ENCODE results near the gene DNAH10.
"Not testable (repeated sequence)": the region's sequence is repeated elsewhere in the genome, so short reads cannot be mapped to it uniquely, and the experiment has no call there.

The DNAH10 gene

DNA sequence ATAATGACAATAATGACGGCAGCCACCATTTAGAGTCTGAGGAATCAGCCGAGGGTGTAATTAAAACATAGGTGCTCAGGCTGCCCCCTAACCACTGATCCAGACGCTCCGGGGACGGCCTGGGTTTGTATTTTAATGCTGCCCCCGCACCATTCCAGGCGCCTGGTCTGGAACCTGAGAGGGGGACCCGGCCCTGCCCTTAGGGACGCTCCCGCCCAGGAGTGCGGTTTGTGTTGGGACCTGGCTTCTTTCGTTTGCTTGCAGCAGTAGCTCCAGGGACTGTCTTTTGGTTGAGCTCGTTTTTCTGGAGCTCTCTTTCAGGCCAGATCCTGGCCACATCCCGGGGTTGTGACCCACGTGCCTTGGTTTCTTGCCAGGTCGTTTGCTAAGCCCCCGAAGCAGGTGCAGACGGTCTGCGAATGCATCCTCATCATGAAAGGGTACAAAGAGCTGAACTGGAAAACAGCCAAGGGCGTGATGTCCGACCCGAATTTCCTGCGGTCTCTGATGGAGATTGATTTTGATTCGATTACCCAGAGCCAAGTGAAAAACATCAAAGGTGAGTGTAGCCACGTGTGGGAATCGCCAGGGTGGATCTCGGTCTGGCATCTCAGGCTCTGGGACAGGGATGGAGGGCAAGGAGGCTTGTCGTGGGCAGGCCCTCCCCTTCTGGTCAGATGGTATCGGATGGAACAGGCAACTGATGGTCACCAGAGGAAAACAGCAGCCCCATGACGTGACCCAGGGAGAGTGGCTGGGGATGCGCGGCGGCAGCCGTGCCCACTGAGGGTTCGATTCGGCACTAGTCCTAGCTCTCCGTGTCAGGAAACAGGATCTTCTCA is 147.0 kb downstream of the DNAH10 start:
- no peak for DNase-seq (ENCODE audit: low read depth in 2 of 2)

DNA sequence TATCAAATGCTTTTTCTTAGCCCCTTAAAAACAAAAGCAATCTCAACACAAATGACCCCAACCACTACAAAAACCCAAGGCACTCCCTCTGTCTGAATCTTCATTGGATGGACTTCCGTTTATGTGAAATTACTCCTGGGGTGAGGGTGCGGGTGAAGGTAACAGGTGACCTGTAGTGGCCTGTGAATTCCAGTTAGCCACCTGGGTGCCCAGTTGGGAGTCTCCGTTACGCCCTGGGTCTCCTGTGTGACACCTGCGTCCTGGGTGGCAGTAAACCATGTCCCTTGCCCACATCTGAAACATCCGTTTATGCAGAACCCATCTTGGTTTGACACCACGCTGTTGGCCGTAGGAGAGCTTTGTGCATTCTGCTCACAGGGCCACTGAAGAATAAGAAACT is 148.0 kb downstream of the DNAH10 start:
- DNase-seq (ENCODE audit: low read depth in 2 of 2): no peak

DNA sequence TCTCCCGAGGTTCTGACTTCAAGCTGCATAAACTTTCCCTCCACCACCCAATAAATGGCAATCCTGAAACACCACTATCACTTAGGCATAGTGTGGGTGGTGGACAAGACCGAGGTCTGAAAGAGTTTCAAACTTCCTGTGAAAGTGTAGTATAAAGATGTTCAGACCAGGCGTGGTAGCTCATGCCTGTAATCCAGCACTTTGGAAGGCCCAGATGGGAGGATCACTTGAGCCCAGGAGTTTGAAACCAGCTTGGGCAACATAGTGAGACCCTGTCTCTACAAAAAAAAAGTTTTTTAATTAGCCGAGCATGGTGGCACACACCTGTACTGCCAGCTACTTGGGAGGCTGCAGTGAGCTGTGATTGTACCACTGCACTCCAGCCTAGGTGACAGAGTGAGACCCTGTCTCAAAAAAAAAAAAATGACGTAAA is 148.7 kb downstream of the DNAH10 start:
- no peak for DNase-seq (ENCODE audit: low read depth in 2 of 2)

- DNase-seq (ENCODE audit: low read depth in 2 of 2): not testable (repeated sequence)
Measured at GRCh38 chr12:123911672-123912409, 149.7 kb downstream of the DNAH10 start.

- DNase-seq (ENCODE audit: low read depth in 2 of 2): no peak
Measured at GRCh38 chr12:123912415-123913380, 150.6 kb downstream of the DNAH10 start.

- DNase-seq (ENCODE audit: low read depth in 2 of 2): no peak
Measured at GRCh38 chr12:123914726-123915333, 152.7 kb downstream of the DNAH10 start.

DNA sequence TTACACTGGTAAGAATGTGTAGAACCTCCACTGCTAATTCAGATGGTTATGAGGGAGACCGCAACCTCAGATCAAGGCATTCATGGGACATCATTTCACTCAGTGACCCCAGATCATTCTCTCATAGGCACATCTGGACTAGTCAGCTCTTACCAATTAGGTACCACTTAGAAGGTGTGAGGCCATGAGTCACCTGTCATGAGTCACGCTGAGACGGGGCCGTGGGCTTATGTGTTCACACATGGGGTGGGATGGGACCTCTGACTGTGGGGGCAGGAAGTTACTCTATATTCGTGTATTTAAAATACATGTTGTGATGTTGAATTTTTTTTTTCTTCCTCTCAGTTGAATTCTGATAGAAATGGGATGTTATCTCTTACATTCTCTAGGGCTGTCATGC is 154.6 kb downstream of the DNAH10 start:
- no peak for DNase-seq (ENCODE audit: low read depth in 2 of 2)

GRCh38 chr12:123917337-123917850 is 155.3 kb downstream of the DNAH10 start:
- no peak for DNase-seq (ENCODE audit: low read depth in 2 of 2)

DNA sequence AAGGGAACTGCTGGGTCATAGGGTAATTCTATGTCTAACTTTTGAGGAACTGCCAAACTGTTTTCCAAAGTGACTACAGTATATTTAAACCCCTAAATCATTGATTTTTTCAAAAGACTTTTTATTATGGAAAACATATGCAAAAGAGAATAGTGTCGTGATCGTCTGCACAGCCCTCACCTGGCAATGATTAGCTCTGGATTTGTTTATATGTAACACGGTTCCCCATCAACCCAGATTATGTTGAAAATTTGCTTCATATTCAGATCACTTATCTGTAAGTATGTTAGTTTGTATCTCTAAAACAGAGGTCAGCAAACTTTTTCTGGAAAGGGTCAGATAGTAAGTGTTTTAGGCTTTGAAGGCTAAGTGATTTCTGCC is 157.9 kb downstream of the DNAH10 start:
- peak; percentile 49 to 52 for DNase-seq (ENCODE audit: low read depth in 2 of 2)

DNA sequence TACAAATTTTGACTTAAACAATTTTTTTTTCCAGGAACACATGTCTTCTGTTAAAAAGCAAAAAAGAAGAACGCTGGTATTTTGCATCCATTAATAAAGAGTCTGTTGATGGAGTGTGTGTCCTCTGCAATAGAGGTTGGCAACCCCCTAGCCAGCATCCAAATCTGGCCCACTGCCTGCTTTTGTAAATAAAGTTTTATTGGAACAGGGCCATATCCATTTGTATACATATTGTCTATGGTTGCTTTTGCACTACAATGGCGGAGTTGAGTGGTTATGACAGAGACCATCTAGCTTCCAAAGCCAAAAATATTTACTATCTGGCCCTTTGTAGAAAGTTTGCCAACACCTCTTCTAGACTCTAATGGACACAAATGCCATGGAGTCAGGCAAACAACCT is 160.9 kb downstream of the DNAH10 start:
- DNase-seq (ENCODE audit: low read depth in 2 of 2): no peak

- no peak for DNase-seq (ENCODE audit: low read depth in 2 of 2)
Measured at GRCh38 chr12:123923927-123924326, 161.8 kb downstream of the DNAH10 start.

DNA sequence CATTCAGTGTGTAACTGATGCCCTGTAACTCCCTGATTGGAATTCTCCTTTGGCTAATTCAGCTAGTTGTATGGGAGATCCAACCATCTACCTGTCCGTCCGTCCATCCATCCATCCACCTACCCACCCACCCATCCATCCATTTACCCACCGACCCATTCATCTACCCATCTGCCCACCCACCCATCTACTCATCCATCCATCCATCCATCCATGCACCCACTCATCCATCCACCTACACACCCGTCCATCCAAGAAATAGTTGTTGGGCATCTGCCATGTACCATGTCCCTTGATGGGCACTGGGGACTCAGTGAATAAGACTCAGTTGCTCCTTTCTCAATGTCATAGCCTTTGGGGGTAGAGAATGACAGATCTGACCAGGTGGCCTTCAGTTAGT is 162.4 kb downstream of the DNAH10 start:
- DNase-seq (ENCODE audit: low read depth in 2 of 2): no peak

DNA sequence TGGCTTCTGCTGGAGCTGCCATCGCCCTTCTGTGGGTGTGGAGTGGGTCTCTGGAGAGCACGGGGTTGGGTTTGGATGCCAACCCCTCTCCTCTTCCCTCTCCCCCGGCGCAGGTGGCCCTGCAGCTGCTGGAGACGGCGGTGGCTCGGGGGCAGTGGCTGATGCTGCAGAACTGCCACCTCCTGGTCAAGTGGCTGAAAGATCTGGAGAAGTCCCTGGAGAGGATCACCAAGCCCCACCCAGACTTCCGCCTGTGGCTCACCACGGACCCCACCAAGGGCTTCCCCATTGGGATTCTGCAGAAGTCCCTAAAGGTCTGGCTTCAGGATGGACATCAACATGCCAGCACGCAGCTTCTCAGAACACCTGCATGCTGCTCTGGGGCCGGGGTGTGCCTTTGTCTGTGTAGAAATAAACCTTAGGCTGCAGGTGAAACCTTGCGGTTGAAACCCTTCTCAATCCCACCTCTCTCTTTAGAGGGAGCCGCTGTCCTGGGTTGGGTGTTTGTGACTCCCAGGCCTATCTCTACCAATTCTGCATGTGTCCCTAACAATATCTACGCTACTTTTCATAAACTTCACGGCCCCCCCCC is 166.3 kb downstream of the DNAH10 start:
- no peak for DNase-seq (ENCODE audit: low read depth in 2 of 2)

GRCh38 chr12:123928897-123929296 is 166.8 kb downstream of the DNAH10 start:
- no peak for DNase-seq (ENCODE audit: low read depth in 2 of 2)

DNA sequence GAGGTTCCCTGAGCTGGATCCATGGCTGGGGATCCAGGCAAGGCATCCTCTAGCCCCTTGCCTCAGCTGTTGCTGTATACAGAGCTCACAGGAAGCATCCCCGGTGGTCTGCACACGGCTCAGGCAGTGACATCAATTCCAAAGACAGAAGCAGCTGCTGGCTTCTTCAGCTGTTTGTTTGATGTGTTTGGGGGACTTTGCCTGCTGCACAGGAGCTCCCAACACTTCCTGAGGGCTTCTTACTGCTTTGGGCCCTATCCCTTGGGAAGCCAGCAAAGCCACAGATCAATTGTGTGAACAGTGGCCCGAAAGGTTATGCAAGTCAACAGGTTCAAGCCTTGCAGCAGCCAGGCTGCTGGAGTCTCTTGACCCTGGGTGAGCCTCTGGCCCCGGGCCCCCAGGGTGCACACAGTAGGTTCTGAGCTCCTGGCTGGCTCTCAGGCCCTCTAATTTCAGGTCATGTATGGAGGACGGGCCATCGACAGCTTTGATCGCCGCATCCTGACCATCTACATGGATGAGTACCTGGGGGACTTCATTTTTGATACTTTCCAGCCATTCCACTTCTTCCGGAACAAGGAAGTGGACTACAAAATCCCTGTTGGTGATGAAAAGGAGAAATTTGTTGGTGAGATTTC is 168.0 kb downstream of the DNAH10 start:
- no peak for DNase-seq (ENCODE audit: low read depth in 2 of 2)

DNA sequence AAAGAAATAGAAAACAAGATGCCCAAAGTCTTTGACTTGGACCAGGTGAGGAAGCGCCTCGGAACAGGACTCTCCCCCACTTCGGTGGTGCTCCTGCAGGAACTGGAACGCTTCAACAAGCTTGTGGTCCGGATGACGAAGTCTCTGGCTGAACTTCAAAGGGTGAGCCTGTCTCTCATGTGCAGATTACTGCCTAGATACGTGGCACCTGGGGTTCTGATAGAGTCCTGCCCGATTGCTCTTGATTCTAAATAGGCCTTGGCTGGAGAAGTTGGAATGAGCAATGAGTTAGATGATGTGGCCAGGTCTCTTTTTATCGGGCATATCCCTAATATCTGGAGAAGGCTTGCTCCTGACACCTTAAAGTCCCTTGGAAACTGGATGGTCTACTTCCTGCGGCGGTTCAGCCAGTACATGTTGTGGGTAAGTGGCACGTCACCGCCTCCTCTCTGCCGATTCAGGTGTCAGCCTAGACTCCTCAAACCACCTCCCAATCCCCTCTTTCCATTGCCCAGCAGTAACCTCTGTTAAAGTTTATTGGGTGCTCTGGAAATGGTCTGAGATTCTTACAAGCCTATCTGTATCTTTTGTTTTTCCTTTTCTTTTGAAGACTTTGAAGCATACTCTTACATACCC is 169.7 kb downstream of the DNAH10 start:
- DNase-seq (ENCODE audit: low read depth in 2 of 2): no peak

GRCh38 chr12:123933214-123933613 is 171.1 kb downstream of the DNAH10 start:
- no peak for DNase-seq (ENCODE audit: low read depth in 2 of 2)

DNA sequence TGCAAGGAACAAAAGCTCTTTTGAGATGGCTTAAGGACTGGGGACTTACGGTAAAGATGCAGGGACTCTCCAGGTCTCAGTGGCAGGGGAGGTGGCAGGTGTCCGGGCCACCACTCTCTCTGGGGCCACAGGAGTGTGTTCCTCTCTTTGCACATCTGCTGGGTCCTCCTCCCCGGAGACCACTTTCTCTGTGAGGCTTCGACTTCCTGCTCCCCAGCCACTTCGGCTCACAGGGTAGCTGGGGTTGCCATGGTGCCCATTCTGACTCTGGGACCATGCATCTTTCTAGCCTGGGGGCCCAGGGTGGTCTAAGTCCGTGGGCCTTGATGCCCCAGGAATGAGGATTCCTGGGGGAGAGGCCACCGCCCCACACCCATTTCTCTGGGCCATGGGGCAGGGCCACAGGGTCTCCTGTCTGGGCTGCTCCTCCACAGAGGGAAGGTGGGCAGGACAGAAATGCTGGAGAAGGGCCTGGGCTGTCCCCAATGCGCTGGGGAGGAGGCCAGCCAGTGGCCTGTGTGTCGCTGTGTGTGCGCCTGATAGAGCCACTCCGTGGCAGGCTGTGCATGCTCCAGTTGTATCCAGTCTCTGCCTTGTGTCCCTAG is 172.0 kb downstream of the DNAH10 start:
- no peak for DNase-seq (ENCODE audit: low read depth in 2 of 2)

GRCh38 chr12:123934829-123935228 is 172.7 kb downstream of the DNAH10 start:
- no peak for DNase-seq (ENCODE audit: low read depth in 2 of 2)

Measured in fibroblast of skin of left quadriceps (primary cell).